Measurements from ENCODE around the gene BEAN1. TPM values are rescaled to one million over a fixed set of nuclear protein-coding genes. Genes with fewer than 3 reads are reported as not detected.

BEAN1 gene
- total RNA-seq, 1 experiment from 2014 or later = not detected

- Histone ChIP-seq H3K27ac (ENCODE audit: low read length) (no peak overlapping the region), H3K4me1 (ENCODE audit: control insufficient read depth, insufficient read depth, low read length) (no peaks in the 10 kb centered on the region), H3K36me3 (ENCODE audit: control insufficient read depth, insufficient read depth, low read length) (no peaks in the 10 kb centered on the region), H3K4me3 (ENCODE audit: low read depth in 2 of 2, low read length in 2 of 2) (no peak overlapping the region), H3K9me3 (ENCODE audit: control insufficient read depth, insufficient read depth, low read depth, low read length) (no peaks in the 10 kb centered on the region), H3K27me3 (ENCODE audit: control insufficient read depth, insufficient read depth, low read length) (no peaks in the 10 kb centered on the region)
- BruUV-seq (replicated peaks) = no TSS peak
- in situ Hi-C loops (cut with HindIII; ENCODE audit: low pct_unique_long_range_greater_than_20kb, low sequenced_read_pairs) (no loop called here), intact Hi-C loops (cut with micrococcal nuclease; ENCODE audit: unreplicated experiment) (no loop called here)
- POLR2A ChIA-PET = interaction anchor here (0.7 kb wide), 1 partner anchor 706 kb away, joined by 3 read pairs; no protein-coding TSS in a partner anchor
- CTCF ChIA-PET = no interaction called here
- ATAC-seq = no peak
- TF ChIP-seq REST (IDR thresholded peaks at IDR 0.05; ENCODE audit: insufficient read depth in 1 of 2, low read depth in 2 of 2, low read length in 1 of 2) = no peak
- TF ChIP-seq TCF7L2 (IDR thresholded peaks at IDR 0.05; ENCODE audit: low read depth, low read length) = no peak
- DNase-seq (ENCODE audit: low read depth, low spot score) = no peak
These were observed 101.2 kb downstream of the BEAN1 start for GRCh38 chr16:66528294-66528693.

GRCh38 chr16:66529475-66529874, 102.4 kb downstream of the BEAN1 start:
- ATAC-seq (no peak), DNase-seq (ENCODE audit: low read depth, low spot score) (no peak)
- ChIA-PET CTCF (no interaction called here), POLR2A (no interaction called here)
- no peaks in the 10 kb centered on the region for H3K27me3 ChIP-seq (ENCODE audit: control insufficient read depth, insufficient read depth, low read length)
- H3K27ac ChIP-seq (ENCODE audit: low read length) = no peak overlapping the region
- no peaks in the 10 kb centered on the region for H3K4me1 ChIP-seq (ENCODE audit: control insufficient read depth, insufficient read depth, low read length)
- no peaks in the 10 kb centered on the region for H3K36me3 ChIP-seq (ENCODE audit: control insufficient read depth, insufficient read depth, low read length)
- no peak overlapping the region for H3K4me3 ChIP-seq (ENCODE audit: low read depth in 2 of 2, low read length in 2 of 2)
- no TSS peak for BruUV-seq (replicated peaks)
- in situ Hi-C loops (cut with HindIII; ENCODE audit: low pct_unique_long_range_greater_than_20kb, low sequenced_read_pairs) = no loop called here
- intact Hi-C loops (cut with micrococcal nuclease; ENCODE audit: unreplicated experiment) = no loop called here
- no peaks in the 10 kb centered on the region for H3K9me3 ChIP-seq (ENCODE audit: control insufficient read depth, insufficient read depth, low read depth, low read length)
- no peak for TF ChIP-seq POLR2AphosphoS5 (IDR thresholded peaks at IDR 0.05; ENCODE audit: low read depth, low read length)
- no peak for TF ChIP-seq CTCF (IDR thresholded peaks at IDR 0.05)
- no peak for TF ChIP-seq SIN3A (IDR thresholded peaks at IDR 0.05; ENCODE audit: borderline replicate concordance, insufficient read depth, low read depth, low read length)
- TF ChIP-seq REST (IDR thresholded peaks at IDR 0.05; ENCODE audit: insufficient read depth in 1 of 2, low read depth in 2 of 2, low read length in 1 of 2) = no peak
- TF ChIP-seq TCF7L2 (IDR thresholded peaks at IDR 0.05; ENCODE audit: low read depth, low read length) = no peak

Other genes starting within 250 kb of the BEAN1 start
- 0.18 TPM for gene CDH5, start 60.6 kb upstream of the BEAN1 start, total RNA-seq (2021; ENCODE audit: unreplicated experiment)
- gene TK2, start 122.8 kb downstream of the BEAN1 start, total RNA-seq (2021; ENCODE audit: unreplicated experiment) = 17.1 TPM
- gene CKLF, start 125.3 kb downstream of the BEAN1 start, total RNA-seq (2021; ENCODE audit: unreplicated experiment) = 88.1 TPM
- 7.1 TPM for gene CMTM1, start 139.1 kb downstream of the BEAN1 start, total RNA-seq (2021; ENCODE audit: unreplicated experiment)
- gene CMTM2, start 152.2 kb downstream of the BEAN1 start, total RNA-seq (2021; ENCODE audit: unreplicated experiment) = not detected
- 45.8 TPM for gene CMTM3, start 177.4 kb downstream of the BEAN1 start, total RNA-seq (2021; ENCODE audit: unreplicated experiment)

Measured in Panc1 (cell line).